ENCODE results near the gene MRPL21.

Gene MRPL21

DNA sequence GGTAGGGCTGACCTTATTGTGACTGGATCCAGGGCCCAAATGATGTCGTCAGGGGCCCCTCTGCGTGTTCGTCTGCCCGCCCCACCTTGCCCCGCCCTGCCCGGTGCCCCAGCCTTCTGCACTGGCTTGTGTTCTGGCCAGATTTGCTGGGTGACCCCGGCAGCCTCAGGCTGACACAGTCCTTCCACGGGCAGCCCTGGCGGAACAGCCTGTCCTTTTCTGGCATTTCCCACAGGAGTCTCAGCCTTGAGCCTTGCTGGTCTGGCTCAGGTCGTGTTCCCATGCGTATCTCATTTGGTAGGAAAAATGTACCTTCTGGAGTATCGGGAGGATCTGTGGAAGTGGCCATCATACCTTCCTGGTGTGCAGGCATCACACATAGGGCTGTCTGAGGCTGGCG is 31.0 kb upstream of the MRPL21 start:
- no peak for DNase-seq

DNA sequence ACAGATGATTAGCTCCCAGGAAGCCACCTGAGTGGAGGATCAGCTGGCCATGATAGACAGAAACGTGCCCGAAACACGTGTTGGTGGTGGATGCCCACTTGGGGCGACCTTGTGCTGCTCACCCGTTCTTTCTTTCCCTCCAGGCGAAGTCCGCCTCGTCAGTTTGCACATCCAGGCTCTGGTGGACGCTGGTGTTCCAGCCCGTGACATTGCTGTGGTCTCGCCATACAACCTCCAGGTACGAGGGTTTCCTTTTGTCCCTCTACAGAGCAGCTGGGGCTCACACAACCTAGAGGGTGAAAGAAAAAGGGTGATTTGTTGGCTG is 30.7 kb upstream of the MRPL21 start:
- no peak for DNase-seq

GRCh38 chr11:68933605-68934320 is 30.1 kb upstream of the MRPL21 start:
- DNase-seq, result no peak

- DNase-seq, result no peak
These were observed 29.4 kb upstream of the MRPL21 start for GRCh38 chr11:68932933-68933577.

- DNase-seq, result no peak
These were observed 28.7 kb upstream of the MRPL21 start for GRCh38 chr11:68932358-68932757.

- DNase-seq, result no peak
These were observed 28.3 kb upstream of the MRPL21 start for GRCh38 chr11:68931911-68932310.

DNA sequence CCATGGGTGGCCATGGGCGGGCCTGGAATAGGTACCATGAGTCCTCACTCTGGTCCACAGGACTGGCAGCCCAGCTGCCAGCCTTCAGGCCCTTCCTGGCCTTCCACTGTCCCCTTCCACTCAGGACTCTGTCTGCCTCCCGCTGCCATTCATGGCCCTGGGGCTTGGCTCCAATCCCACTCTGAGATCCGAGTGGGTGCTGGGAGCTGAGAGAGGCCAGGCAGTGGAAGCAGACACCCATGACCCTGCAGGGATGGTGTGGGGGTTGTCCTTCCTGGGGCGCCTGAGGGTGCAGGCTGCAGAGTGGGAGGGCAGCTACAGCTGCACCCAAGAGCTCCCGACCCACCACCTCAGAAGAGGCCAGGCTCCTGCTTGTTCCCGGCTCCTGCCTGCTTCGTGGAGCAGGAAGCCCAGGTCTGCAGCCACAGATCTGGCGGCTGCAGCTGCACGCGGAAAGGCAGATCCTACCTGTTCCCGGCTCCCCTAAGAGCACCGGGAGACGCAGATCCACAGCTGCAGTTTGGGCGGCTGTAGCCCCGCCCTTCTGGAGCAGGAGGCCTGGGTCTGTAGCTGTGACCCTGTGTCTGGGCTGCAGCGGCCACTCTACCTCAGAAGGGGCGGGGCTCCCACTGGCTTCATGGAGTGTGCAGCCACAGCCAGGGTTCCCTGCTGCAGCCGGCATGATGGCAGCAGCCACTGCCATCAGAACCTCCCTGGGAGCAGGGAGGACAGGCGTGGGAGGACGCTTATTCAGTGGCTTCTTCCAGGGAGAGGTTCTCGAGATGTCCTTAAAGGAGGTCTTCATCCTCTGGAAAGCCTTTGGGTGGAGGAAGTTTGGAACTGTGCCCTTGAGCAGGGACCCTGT is 27.6 kb upstream of the MRPL21 start:
- no peak for DNase-seq

GRCh38 chr11:68929706-68930570 is 26.3 kb upstream of the MRPL21 start:
- no peak for DNase-seq

- DNase-seq, result no peak
These were observed 25.5 kb upstream of the MRPL21 start for GRCh38 chr11:68929135-68929534.

GRCh38 chr11:68928136-68928880 is 24.7 kb upstream of the MRPL21 start:
- DNase-seq, result no peak

DNA sequence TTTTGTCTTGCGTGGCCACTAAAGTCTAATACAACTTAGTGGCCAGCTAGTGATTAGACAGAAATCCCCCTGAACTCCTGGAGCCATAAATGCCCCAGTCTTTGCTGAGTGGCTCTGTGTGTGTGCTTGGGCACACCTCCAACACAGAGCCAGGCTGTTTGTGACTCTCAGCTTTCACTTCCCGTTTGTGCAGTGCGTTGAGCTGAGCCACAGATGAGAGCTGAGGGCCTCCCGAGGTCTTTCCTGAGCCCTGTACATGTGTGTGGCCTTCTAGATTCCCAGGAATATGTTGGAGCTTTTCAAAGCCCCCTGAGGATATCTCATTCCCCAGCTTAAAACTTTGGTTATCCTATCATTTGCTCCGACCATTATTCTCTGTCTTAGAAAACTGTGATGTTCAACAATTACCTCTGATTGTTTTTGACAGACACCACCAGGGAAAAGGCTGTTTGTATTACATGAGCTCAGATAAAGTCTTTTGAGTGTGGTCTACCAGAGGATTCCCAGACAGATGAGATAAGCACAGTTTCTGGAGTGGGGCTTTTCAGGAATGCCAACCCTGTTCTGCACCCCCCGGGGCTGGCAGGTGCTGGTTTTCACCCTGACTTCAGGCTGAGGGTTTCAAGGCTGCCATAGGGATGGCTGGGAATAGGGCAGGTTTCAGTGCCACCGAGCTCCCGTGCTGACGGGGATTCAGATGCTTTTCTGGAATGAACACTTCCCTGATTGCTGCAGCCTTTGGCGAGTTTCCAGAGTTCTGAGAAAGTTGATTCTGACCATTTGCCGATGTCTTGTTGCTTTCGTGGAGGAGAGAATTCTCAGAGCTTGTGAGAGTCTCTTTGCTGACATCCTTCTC is 23.9 kb upstream of the MRPL21 start:
- DNase-seq, result no peak

DNA sequence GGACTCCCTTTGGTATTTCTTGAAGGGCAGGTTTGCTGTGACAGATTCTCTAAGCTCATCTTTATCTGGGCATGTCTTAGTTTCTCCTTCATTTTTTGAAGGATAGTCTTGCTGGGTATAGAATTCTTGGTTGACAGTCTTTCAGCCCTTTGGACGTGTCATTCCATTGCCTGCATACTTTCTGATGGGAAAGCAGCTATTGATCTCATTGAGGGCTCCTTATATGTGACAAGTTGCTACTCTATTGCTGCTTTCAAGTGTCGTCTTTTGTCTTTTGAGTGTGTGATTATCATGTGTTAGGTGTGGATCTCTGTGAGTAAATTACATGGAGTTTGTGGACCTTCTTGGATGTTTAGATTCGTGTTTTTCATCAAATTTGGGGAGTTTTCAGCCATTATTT is 22.0 kb upstream of the MRPL21 start:
- DNase-seq, result no peak

GRCh38 chr11:68924073-68924925 is 20.7 kb upstream of the MRPL21 start:
- DNase-seq, result no peak

- DNase-seq, result no peak
These were observed 20.0 kb upstream of the MRPL21 start for GRCh38 chr11:68923614-68924013.

- DNase-seq, result no peak
These were observed 12.8 kb upstream of the MRPL21 start for GRCh38 chr11:68916439-68916838.

DNA sequence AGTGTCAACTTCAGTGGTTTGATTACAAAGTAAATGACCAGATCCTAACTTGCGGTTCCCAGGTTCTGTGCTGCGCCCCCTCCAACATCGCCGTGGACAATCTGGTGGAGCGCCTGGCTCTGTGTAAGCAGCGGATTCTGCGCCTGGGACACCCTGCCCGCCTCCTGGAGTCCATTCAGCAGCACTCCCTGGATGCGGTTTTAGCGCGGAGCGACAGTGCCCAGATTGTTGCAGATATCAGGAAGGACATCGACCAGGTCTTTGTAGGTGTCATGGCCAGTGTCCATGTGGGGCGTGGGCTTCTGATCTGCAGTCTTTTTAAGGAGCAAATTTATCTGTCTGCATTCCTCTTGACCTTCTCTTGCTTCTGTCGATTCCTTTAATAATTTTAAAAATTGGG is 11.1 kb upstream of the MRPL21 start:
- no peak for DNase-seq

DNA sequence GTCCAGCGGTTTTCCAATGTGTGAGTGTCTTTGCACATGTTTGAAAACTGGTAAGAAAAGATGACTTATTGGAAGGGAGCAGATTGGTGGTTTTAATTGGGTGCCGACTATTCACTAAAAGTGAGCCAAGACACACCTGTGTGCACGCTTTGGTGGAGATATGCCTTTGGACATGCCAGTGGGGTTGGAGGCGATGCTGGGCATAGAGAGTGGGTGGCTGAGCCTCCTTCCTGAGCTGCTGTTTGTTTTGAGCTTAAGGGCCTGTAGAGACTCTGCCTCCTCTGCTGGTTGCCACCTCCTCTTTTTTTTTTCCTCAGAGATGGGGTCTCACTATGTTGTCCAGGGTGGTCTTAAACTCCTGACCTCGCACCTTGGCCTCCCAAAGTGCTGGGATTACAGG is 9.6 kb upstream of the MRPL21 start:
- DNase-seq, result no peak

DNA sequence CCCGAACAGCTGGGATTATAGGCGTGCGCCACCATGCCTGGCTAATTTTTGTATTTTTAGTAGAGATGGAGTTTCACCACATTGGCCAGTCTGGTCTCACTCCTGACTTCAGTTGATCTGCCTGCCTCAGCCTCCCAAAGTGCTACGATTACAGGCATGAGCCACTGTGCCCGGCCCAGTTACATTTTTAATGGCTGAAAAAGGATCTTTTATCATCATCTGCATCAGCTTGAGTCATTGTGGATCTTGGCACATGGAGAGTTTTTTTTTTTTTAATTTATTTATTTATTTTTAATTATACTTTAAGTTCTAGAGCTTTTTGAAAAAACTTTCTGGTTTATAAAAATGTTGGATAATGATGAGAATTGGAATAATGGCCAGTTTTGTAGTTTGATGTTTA is 8.6 kb upstream of the MRPL21 start:
- no peak for DNase-seq

GRCh38 chr11:68911731-68912130 is 8.1 kb upstream of the MRPL21 start:
- DNase-seq, result no peak

DNA sequence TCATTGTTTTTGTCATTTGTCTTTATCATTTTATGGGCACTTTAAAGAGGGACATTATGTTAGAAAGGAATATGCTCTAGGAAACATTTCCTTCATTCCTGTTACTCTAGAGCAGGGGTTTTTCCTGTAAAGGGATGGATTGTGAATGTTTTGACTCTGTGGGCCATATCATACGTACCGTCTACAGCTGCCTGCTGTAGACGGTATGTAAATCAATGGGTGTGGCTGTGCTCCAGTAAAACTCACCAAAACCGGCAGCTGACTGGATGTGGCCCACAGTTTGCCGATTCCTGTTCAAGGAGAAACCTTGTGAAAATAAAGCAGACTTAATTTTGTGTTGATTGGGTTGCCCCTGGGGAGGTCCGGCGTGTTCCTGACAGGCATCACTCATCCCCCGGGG is 7.3 kb upstream of the MRPL21 start:
- no peak for DNase-seq

Measured in activated CD4-positive, CD25-positive, alpha-beta regulatory T cell (primary cell).